H9 (cell line): ENCODE measurements around the gene GRK3. TPM values are rescaled to one million over a fixed set of nuclear protein-coding genes. Genes with fewer than 3 reads are reported as not detected.

Experiments
- DNase-seq: peaks from one replicate; pipeline ENCODE4 v3.0.0-alpha.2; 2017
- H2AFZ ChIP-seq: one replicate; pipeline ENCODE4 v1.6.1; 2013; ENCODE audit warnings: mild to moderate bottlenecking, low read length, control low read depth, moderate library complexity
- H2AK5ac ChIP-seq: 2 replicates; pipeline ENCODE4 v1.6.1; 2013; ENCODE audit warnings: low read length, control low read depth, mixed read lengths; ENCODE audit not compliant: insufficient read length
- H2BK120ac ChIP-seq: one replicate; pipeline ENCODE4 v1.6.1; 2013; ENCODE audit warnings: low read depth, mild to moderate bottlenecking, low read length, control low read depth, inconsistent platforms; ENCODE audit not compliant: poor library complexity, severe bottlenecking
- H2BK12ac ChIP-seq: 2 replicates; pipeline ENCODE4 v1.6.1; 2013; ENCODE audit warnings: low read length, control low read depth, mixed read lengths, low read depth; ENCODE audit not compliant: insufficient read length
- H2BK15ac ChIP-seq: 2 replicates; pipeline ENCODE4 v1.6.1; 2013; ENCODE audit warnings: low read depth, low read length, control low read depth
- H2BK20ac ChIP-seq: one replicate; pipeline ENCODE4 v1.6.1; 2013; ENCODE audit warnings: low read depth, mild to moderate bottlenecking, low read length, control low read depth, inconsistent platforms; ENCODE audit not compliant: poor library complexity, severe bottlenecking
- H2BK5ac ChIP-seq: 2 replicates; pipeline ENCODE4 v1.6.1; 2013; ENCODE audit warnings: low read length, control low read depth, mixed read lengths; ENCODE audit not compliant: insufficient read length
- H3K14ac ChIP-seq: 2 replicates; pipeline ENCODE4 v1.6.1; 2013; ENCODE audit warnings: low read length, control low read depth; ENCODE audit not compliant: insufficient read depth
- H3K18ac ChIP-seq: 2 replicates; pipeline ENCODE4 v1.6.1; 2013; ENCODE audit warnings: low read depth, mild to moderate bottlenecking, mixed read lengths, low read length, control low read depth; ENCODE audit not compliant: insufficient read length
- H3K23ac ChIP-seq: 2 replicates; pipeline ENCODE4 v1.6.1; 2013; ENCODE audit warnings: low read length, control low read depth, mixed read lengths, low read depth; ENCODE audit not compliant: insufficient read length
- H3K23me2 ChIP-seq: 2 replicates; pipeline ENCODE4 v1.6.1; 2013; ENCODE audit warnings: low read depth, mild to moderate bottlenecking, mixed read lengths, low read length, control low read depth; ENCODE audit not compliant: insufficient read length, poor library complexity, severe bottlenecking
- H3K27ac ChIP-seq: 2 replicates; pipeline ENCODE4 v1.5.1; 2013; ENCODE audit warnings: low read length, control low read depth, mixed read lengths, low read depth; ENCODE audit not compliant: insufficient read length
- H3K27me3 ChIP-seq: 2 replicates; pipeline ENCODE4 v1.6.1; 2013; ENCODE audit warnings: low read length, control low read depth, inconsistent platforms; ENCODE audit not compliant: insufficient read depth
- H3K4ac ChIP-seq: 2 replicates; pipeline ENCODE4 v1.6.1; 2013; ENCODE audit warnings: low read depth, mild to moderate bottlenecking, control low read depth, inconsistent platforms, low read length, moderate library complexity
- H3K4me1 ChIP-seq: 2 replicates; pipeline ENCODE4 v1.6.1; 2013; ENCODE audit warnings: low read length, control low read depth, inconsistent platforms; ENCODE audit not compliant: insufficient read depth
- H3K4me2 ChIP-seq: 2 replicates; pipeline ENCODE4 v1.6.1; 2013; ENCODE audit warnings: low read length, control low read depth, mixed read lengths; ENCODE audit not compliant: insufficient read length, insufficient read depth
- H3K56ac ChIP-seq: 2 replicates; pipeline ENCODE4 v1.6.1; 2013; ENCODE audit warnings: low read depth, mild to moderate bottlenecking, mixed read lengths, low read length, control low read depth; ENCODE audit not compliant: insufficient read length
- H3K79me1 ChIP-seq: 2 replicates; pipeline ENCODE4 v1.6.1; 2013; ENCODE audit warnings: low read depth, mild to moderate bottlenecking, moderate library complexity, low read length, control low read depth, inconsistent platforms; ENCODE audit not compliant: insufficient read depth, poor library complexity, severe bottlenecking
- H3K79me2 ChIP-seq: 2 replicates; pipeline ENCODE4 v1.6.1; 2013; ENCODE audit warnings: low read length, control low read depth, inconsistent platforms; ENCODE audit not compliant: insufficient read depth
- H3K9ac ChIP-seq: 2 replicates; pipeline ENCODE4 v1.6.1; 2013; ENCODE audit warnings: low read length, control low read depth, mixed read lengths; ENCODE audit not compliant: insufficient read length; ENCODE audit errors: extremely low read depth
- H3K9me3 ChIP-seq: one replicate; pipeline ENCODE4 v1.6.1; 2013; ENCODE audit warnings: low read depth, low read length, inconsistent platforms; ENCODE audit not compliant: control insufficient read depth
- H3T11ph ChIP-seq: one replicate; pipeline ENCODE4 v1.6.1; 2013; ENCODE audit warnings: mild to moderate bottlenecking, low read length, control low read depth, inconsistent platforms
- H4K20me1 ChIP-seq: one replicate; pipeline ENCODE4 v1.6.1; 2013; ENCODE audit not compliant: control insufficient read depth, insufficient read length, insufficient read depth
- H4K5ac ChIP-seq: 2 replicates; pipeline ENCODE4 v1.6.1; 2013; ENCODE audit warnings: low read depth, mild to moderate bottlenecking, mixed read lengths, low read length, control low read depth; ENCODE audit not compliant: insufficient read length
- H4K8ac ChIP-seq: replicated peaks from 2 replicates; pipeline ENCODE4 v1.6.1; 2013; ENCODE audit warnings: low read length, control low read depth, mixed read lengths, low read depth; ENCODE audit not compliant: insufficient read length
- H4K91ac ChIP-seq: 2 replicates; pipeline ENCODE4 v1.6.1; 2013; ENCODE audit warnings: low read depth, mild to moderate bottlenecking, moderate library complexity, mixed read lengths, low read length, control low read depth; ENCODE audit not compliant: insufficient read length
- H3K27ac Mint-ChIP-seq, 3 experiments: 2 replicates in 2 of 3; 3 replicates in 1 of 3; pipeline ENCODE4 v1.8.0; 2020 to 2021; ENCODE audit warnings: mixed read lengths in 3 of 3, mild to moderate bottlenecking in 1 of 3, moderate library complexity in 1 of 3
- H3K27me3 Mint-ChIP-seq: 2 replicates; pipeline ENCODE4 v1.8.0; 2021; ENCODE audit warnings: low read depth, mild to moderate bottlenecking, moderate library complexity, mixed read lengths
- H3K36me3 Mint-ChIP-seq, 3 experiments: 2 replicates in 2 of 3; 3 replicates in 1 of 3; pipeline ENCODE4 v1.8.0; 2020 to 2021; ENCODE audit warnings: low read depth in 3 of 3, mixed read lengths in 3 of 3; ENCODE audit not compliant: insufficient read depth in 1 of 3
- H3K4me1 Mint-ChIP-seq, 2 experiments: 2 replicates each; pipeline ENCODE4 v1.8.0; 2020; ENCODE audit warnings: mixed read lengths in 2 of 2
- H3K4me3 Mint-ChIP-seq, 2 experiments: 2 replicates in 1 of 2; 3 replicates in 1 of 2; pipeline ENCODE4 v1.8.0; 2020 to 2021; ENCODE audit warnings: mild to moderate bottlenecking in 2 of 2, mixed read lengths in 2 of 2, moderate library complexity in 1 of 2
- H3K9me3 Mint-ChIP-seq, 2 experiments: 2 replicates in 1 of 2; 3 replicates in 1 of 2; pipeline ENCODE4 v1.8.0; 2020; ENCODE audit warnings: mild to moderate bottlenecking in 2 of 2, mixed read lengths in 2 of 2, moderate library complexity in 1 of 2
- WGBS: extraction: QIAGEN DNeasy Blood & Tissue Kit; methylation state at CpG from one replicate; pipeline ENCODE4 v1.1.7; 2013; ENCODE audit warnings: missing lambda C conversion rate, low lambda C conversion rate, mixed read lengths; ENCODE audit not compliant: insufficient read length; ENCODE audit errors: extremely low coverage; 5-methylcytosine and 5-hydroxymethylcytosine counted together
- total RNA-seq: library from RNA; stranded (reverse); gene quantifications from 2 replicates; pipeline ENCODE4 v1.2.1, GENCODE V29; 2021
- TF ChIP-seq, protein P1 (sequence below): fragments of 200-600 bp; sonication (generic); conservative IDR thresholded peaks from 3 replicates; pipeline ENCODE4 v1.8.0; 2021; ENCODE audit warnings: antibody characterized with exemption, mild to moderate bottlenecking

The GRK3 gene
- total RNA-seq, 1 experiment from 2014 or later, result 23.9 TPM

DNA sequence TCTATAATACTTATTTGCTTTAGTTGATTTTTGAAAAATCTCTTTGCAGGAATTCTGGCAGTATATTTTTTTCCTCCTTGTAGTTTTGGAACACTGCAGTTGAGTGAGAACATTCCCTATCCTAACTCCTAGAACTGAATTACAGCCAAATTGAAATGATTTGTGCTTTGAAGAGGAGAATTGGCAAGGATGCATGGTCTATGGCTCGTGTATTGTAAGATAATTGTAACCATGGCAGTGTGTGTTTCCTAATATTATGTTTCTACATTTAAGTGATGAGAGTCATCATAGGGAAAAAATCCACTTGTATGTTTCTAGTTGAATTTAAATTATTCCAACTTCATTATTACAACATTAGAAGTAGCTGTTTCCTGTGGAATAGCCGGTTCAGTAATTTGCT is 96.6 kb downstream of the GRK3 start:
- Histone ChIP-seq H3K23ac (no peak overlapping the region), H3K27ac (no peak overlapping the region), H2AK5ac (no peak overlapping the region), H3K79me1 (no peaks in the 10 kb centered on the region), H2BK12ac (no peak overlapping the region), H3K14ac (no peak overlapping the region), H3T11ph (no peak overlapping the region), H3K18ac (no peak overlapping the region), H3K23me2 (no peaks in the 10 kb centered on the region), H2BK5ac (no peak overlapping the region), H3K4me1 (no peaks in the 10 kb centered on the region), H3K27me3 (no peaks in the 10 kb centered on the region), H3K79me2 (no peaks in the 10 kb centered on the region), H4K8ac (no peak overlapping the region), H2AFZ (no peak overlapping the region), H4K20me1 (no peaks in the 10 kb centered on the region), H2BK120ac (no peak overlapping the region), H3K4me2 (no peak overlapping the region), H2BK15ac (no peak overlapping the region), H3K9me3 (no peaks in the 10 kb centered on the region), H3K56ac (no peak overlapping the region), H4K91ac (no peak overlapping the region), H3K4ac (no peak overlapping the region), H2BK20ac (no peak overlapping the region), H4K5ac (no peak overlapping the region), H3K9ac (no peak overlapping the region)
- Mint-ChIP-seq H3K27ac (no peak overlapping the region), H3K4me3 (no peak overlapping the region), H3K4me1 (peaks cover 0 to 4% of the 10 kb centered on the region in 2 experiments; a peak in 1 of 4 replicates), H3K36me3 (no peaks in the 10 kb centered on the region), H3K9me3 (no peaks in the 10 kb centered on the region), H3K27me3 (no peaks in the 10 kb centered on the region)
- DNase-seq, result no peak
- TF ChIP-seq, protein P1, sequence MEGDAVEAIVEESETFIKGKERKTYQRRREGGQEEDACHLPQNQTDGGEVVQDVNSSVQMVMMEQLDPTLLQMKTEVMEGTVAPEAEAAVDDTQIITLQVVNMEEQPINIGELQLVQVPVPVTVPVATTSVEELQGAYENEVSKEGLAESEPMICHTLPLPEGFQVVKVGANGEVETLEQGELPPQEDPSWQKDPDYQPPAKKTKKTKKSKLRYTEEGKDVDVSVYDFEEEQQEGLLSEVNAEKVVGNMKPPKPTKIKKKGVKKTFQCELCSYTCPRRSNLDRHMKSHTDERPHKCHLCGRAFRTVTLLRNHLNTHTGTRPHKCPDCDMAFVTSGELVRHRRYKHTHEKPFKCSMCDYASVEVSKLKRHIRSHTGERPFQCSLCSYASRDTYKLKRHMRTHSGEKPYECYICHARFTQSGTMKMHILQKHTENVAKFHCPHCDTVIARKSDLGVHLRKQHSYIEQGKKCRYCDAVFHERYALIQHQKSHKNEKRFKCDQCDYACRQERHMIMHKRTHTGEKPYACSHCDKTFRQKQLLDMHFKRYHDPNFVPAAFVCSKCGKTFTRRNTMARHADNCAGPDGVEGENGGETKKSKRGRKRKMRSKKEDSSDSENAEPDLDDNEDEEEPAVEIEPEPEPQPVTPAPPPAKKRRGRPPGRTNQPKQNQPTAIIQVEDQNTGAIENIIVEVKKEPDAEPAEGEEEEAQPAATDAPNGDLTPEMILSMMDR, result no peak
- no CpG with 5 or more reads among the region's 2 CpGs for WGBS
